ENCODE data around the gene CCNDBP1.
"Not testable (repeated sequence)": the region's sequence is repeated elsewhere in the genome, so short reads cannot be mapped to it uniquely, and the experiment has no call there.

Gene CCNDBP1

GRCh38 chr15:43185157-43186002 lies at the start of gene CCNDBP1:
Gene CCNDBP1, plus strand, starts transcription at chr15:43185403. Its CDS starts 96 bp downstream, at chr15:43185499.
- no peak for DNase-seq (ENCODE audit: low read depth)

- no peak for DNase-seq (ENCODE audit: low read depth)
Observed at GRCh38 chr15:43143203-43143941, 41.8 kb upstream of the CCNDBP1 start.

- no peak for DNase-seq (ENCODE audit: low read depth)
Observed at GRCh38 chr15:43144512-43144911, 40.7 kb upstream of the CCNDBP1 start.

GRCh38 chr15:43146184-43146583 lies 39.0 kb upstream of the CCNDBP1 start:
- no peak for DNase-seq (ENCODE audit: low read depth)

GRCh38 chr15:43150191-43150929 lies 34.8 kb upstream of the CCNDBP1 start:
- DNase-seq (ENCODE audit: low read depth): peak; percentile 93

GRCh38 chr15:43151688-43152087 lies 33.5 kb upstream of the CCNDBP1 start:
- DNase-seq (ENCODE audit: low read depth): no peak

GRCh38 chr15:43153269-43153668 lies 31.9 kb upstream of the CCNDBP1 start:
- DNase-seq (ENCODE audit: low read depth): no peak

- no peak for DNase-seq (ENCODE audit: low read depth)
Observed at GRCh38 chr15:43165801-43166325, 19.3 kb upstream of the CCNDBP1 start.

GRCh38 chr15:43167261-43167660 lies 17.9 kb upstream of the CCNDBP1 start:
- DNase-seq (ENCODE audit: low read depth): not testable (repeated sequence)

GRCh38 chr15:43168192-43169107 lies 16.8 kb upstream of the CCNDBP1 start:
- no peak for DNase-seq (ENCODE audit: low read depth)

GRCh38 chr15:43169888-43170287 lies 15.3 kb upstream of the CCNDBP1 start:
- DNase-seq (ENCODE audit: low read depth): no peak

GRCh38 chr15:43175656-43176309 lies 9.4 kb upstream of the CCNDBP1 start:
- DNase-seq (ENCODE audit: low read depth): not testable (repeated sequence)

GRCh38 chr15:43177147-43177546 lies 8.1 kb upstream of the CCNDBP1 start:
- not testable (repeated sequence) for DNase-seq (ENCODE audit: low read depth)

GRCh38 chr15:43183270-43183669 lies 1.9 kb upstream of the CCNDBP1 start:
- no peak for DNase-seq (ENCODE audit: low read depth)

GRCh38 chr15:43184407-43185124 lies 637 bp upstream of the CCNDBP1 start:
- DNase-seq (ENCODE audit: low read depth): no peak

GRCh38 chr15:43186003-43186353 lies 775 bp downstream of the CCNDBP1 start:
- no peak for DNase-seq (ENCODE audit: low read depth)

GRCh38 chr15:43187544-43188155 lies 2.4 kb downstream of the CCNDBP1 start:
- DNase-seq (ENCODE audit: low read depth): no peak

- no peak for DNase-seq (ENCODE audit: low read depth)
Observed at GRCh38 chr15:43189296-43189695, 4.1 kb downstream of the CCNDBP1 start.

GRCh38 chr15:43190178-43190577 lies 5.0 kb downstream of the CCNDBP1 start:
- DNase-seq (ENCODE audit: low read depth): no peak

GRCh38 chr15:43193710-43194109 lies 8.5 kb downstream of the CCNDBP1 start:
- no peak for DNase-seq (ENCODE audit: low read depth)

Data from stromal cell of bone marrow (primary cell).